GM21515 (cell line): ENCODE data around the gene TMEM258.

Experiments
- ATAC-seq: cut with Tn5 transposase; IDR thresholded peaks from one replicate; pipeline ENCODE4 v1.9.1; 2021; ENCODE audit not compliant: unreplicated experiment

TMEM258 gene

DNA sequence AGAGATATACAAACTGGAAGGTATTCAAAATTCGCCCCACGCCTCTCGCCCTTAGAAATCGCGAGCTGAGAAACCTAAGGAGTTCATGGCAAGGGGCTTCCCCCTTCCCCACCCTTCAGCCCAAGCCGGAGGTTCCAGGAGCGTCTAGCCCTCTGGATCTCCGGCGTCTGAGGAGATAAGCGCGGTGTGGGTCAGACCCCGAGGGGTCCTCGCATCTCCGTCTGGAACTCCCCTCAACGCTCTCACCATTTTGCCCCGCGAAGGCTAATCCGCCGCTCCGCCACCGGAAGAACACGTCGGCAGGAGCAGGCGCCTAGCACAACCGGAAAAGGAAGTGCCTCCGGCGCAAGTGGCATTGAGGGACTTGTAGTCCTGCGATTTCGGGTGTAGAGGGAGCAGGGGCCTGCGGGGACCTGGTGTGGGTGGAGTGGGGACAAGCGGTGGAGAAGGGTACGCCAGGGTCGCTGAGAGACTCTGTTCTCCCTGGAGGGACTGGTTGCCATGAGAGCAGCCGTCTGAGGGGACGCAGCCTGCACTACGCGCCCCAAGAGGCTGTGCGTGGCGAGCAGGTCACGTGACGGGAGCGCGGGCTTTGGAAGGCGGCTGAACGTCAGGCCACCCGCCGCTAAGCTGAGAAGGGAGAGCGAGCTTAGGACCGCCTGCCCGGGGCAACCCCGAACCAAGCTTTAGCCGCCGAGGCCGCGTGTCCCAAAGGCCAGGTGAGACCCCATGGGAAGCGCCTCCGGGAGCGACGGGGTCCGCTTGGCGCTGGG, at the start of gene TMEM258, which contains the start of gene FEN1:
TSS of gene TMEM258 (minus strand) at position 290 of the 773 bp plus-strand sequence. CDS start at position 249, 41 bp downstream.
TSS of gene FEN1 (plus strand) at position 602 of the 773 bp plus-strand sequence. CDS start 2,451 bp downstream, outside the sequence.
- peak; percentile 72 for ATAC-seq

DNA sequence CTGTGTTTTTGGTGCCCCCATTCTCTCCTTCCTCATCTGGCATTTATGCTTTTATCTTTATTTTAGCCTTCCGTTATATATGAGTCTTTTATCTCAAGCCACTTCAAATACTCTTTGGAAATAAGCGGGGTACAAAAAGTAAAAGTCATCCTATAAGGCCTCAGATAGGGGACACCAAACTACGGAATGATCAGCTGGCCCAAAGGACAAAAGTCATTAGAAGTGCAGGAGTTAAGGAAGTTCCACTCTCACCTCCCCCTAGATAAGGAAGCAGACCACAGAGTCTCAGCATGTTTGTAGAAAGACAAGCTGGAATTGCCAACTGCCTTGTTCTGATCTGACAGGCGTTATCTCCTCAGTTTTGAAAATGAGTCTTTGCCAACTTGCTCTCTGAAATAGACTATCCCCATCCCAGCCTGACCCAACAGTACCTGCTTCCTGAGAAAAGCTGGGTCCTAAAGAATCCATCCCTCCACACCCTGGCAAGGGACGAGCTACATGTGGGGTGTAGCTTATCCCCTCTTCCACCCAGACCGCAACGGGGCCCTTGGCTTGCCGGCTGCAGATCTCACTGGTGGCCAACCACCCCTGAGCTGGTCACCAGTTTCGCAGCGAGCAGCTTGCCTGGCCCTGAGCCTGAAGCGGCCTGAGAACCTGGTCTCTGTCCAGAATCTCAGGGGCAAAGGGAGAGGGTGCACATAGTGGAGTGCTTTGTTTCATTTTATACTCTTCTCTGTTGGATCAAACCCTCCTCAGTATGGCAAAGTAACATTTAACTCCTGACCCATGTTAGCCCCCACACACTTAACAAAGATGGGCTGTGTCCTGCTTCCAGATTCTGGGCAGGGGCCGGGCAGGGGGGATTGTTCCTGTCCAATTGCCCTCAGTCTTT, 49.5 kb upstream of the TMEM258 start:
- ATAC-seq, result no peak

DNA sequence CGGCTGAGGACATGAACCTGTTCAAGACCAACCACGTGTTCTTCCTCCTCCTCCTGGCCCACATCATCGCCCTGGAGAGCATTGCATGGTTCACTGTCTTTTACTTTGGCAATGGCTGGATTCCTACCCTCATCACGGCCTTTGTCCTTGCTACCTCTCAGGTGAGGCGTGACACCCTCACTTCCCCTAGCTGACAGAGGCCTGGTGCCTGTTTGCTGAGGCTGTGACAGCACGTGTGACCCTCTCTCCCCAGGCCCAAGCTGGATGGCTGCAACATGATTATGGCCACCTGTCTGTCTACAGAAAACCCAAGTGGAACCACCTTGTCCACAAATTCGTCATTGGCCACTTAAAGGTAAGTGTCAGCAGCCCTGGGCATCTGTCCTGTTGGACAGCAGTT, 48.0 kb upstream of the TMEM258 start:
- ATAC-seq, result no peak

DNA sequence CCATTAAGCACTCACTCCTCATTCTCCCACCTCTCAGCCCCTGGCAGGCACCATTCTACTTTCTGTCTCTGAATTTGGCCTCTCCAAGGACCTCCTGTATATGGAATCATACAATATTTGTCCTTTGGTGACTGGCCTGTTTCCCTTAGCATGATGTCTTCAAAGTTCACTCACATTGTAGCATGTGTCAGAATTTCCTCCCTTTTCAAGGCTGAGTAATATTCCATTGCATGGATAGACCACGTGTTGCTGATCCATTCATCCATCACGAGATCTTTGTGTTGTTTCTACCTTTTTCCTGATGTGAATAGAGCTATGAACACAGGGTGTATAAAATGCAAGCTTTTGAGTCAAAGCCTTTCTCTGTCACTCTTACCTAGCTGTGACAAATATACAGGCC, 47.3 kb upstream of the TMEM258 start:
- ATAC-seq, result no peak

DNA sequence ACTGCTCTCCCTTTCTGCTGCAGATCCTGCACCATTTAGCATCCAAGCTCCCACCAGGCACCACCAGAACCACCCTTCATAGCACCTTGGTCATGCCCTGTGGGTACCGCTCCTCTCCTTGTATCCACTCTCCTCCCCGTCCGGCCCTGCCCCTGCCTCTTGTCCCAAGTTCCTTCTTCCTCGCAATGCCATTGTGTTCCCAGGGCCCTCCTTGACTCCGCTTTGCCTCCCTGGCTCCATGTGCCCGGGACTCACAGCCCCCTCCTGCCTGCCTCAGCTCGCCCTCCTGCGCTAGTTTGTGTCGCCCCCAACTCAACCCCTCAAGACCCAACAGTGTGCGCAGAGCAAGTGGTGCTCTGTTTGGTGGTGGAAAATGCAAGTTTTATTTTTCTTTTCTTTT, 46.5 kb upstream of the TMEM258 start:
- ATAC-seq, result no peak

DNA sequence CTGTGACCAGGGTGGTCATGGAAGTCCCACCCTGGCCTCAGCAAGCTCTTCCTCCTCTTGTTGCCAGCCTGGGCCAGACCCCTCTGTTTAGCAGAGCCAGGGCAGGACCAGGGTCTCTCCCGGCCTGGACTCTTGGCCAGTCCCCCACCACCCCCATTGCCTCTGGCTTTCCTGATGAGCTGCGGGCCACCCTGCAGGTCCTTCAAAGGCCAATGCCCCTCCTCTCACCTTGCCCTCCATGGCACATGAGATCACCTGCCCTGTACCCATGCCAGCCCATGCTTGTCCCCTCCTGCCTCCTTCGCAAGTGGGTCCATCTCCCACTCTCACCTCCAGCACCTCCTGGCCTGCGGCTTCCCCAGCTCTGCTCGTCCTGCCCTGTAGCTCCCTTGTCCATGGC, 46.1 kb upstream of the TMEM258 start:
- ATAC-seq, result no peak

DNA sequence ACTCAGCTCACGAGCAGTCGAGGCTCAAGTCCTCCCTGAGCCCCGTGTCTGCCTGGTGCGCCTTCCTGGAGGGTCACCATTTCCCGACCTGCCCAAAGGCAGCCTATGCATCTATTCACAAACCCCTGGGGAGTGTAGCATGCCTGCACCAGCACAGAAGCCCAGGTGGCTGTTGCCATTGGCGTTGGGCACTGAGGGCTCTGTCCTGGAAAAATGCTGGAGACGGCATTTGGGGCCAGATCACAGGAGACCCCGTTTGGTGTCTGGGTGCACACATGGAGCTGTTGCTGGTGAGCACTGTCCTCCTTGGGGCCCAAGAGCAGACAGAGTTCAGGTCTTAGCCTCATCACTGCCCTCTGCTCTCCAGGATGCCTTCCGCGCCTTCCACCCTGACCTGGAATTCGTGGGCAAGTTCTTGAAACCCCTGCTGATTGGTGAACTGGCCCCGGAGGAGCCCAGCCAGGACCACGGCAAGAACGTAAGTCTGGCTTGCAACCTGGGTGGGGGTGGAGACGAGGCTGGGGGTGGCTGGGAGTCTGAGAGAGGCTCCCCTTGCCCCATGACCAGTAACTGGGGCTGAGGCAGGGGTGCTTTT, 45.1 kb upstream of the TMEM258 start:
- no peak for ATAC-seq

GRCh38 chr11:61836193-61836592, 43.8 kb upstream of the TMEM258 start:
- no peak for ATAC-seq

GRCh38 chr11:61834278-61835048, 42.1 kb upstream of the TMEM258 start:
- ATAC-seq, result peak; percentile 88

DNA sequence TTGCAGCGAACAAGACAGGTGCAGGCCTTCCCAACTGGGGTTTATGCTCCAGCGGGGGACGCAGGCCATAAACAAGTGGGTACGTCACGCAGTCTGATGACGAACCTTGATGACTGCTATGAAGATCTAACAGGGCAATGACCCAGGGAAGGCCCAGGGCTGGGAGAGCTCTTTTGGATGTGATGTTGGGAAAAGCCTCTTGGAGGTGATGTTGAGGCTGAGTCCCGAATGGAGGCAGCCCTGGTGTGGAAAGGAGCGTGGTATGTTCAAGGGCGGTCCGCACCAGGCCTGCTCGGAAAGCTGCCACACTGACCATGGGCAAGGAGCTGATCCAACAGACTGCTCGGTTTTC, 41.5 kb upstream of the TMEM258 start:
- ATAC-seq, result no peak

GRCh38 chr11:61833471-61833870, 41.1 kb upstream of the TMEM258 start:
- no peak for ATAC-seq

DNA sequence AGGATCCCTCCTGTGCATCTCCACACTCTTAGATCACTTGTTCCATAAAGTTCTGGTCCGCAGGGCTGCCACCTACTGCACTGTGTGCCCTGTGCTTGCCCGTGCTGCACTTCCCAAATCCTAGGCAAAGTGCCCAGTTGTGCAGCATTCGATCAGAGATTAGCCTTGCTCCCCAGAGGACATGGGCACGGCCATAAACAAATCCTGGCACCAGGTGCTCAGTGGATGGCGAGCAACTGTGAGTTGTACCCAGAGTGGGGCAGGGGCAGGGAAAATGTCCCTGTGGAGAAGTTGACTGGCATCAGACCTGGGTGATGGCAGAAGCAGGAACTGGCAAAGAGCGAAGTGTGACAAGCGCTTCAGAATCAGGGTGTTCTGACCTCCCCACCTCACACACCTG, 40.4 kb upstream of the TMEM258 start:
- ATAC-seq, result no peak

- no peak for ATAC-seq
These were observed 39.8 kb upstream of the TMEM258 start for GRCh38 chr11:61832207-61832606.

GRCh38 chr11:61830237-61831105, 38.1 kb upstream of the TMEM258 start:
- no peak for ATAC-seq

- no peak for ATAC-seq
These were observed 37.4 kb upstream of the TMEM258 start for GRCh38 chr11:61829806-61830205.

GRCh38 chr11:61828629-61829407, 36.4 kb upstream of the TMEM258 start:
- ATAC-seq, result no peak

DNA sequence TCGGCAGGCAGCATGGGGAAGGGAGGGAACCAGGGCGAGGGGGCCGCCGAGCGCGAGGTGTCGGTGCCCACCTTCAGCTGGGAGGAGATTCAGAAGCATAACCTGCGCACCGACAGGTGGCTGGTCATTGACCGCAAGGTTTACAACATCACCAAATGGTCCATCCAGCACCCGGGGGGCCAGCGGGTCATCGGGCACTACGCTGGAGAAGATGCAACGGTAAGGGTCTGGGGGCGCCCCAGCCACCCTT, 35.9 kb upstream of the TMEM258 start:
- no peak for ATAC-seq

GRCh38 chr11:61827571-61828378, 35.4 kb upstream of the TMEM258 start, which contains the start of gene FADS2:
FADS2 (plus strand) TSS chr11:61828300; CDS start chr11:61828391, 91 bp downstream.
- ATAC-seq, result peak; percentile 63
